ENCODE results near the gene LRRC32. TPM values are rescaled to one million over a fixed set of nuclear protein-coding genes. Genes with fewer than 3 reads are reported as not detected.
A peak's percentile ranks its signal among the peaks of the same experiment; 100 is the strongest.

Gene LRRC32
- total and polyA plus RNA-seq, 2 of the 4 experiments (the other 2 are of a cell fraction) = 5.2 to 13.7 TPM

- intact Hi-C loops (cut with micrococcal nuclease) (no loop called here), in situ Hi-C loops (cut with MboI; ENCODE audit: low sequenced_read_pairs) (no loop called here), dilution Hi-C loops (cut with HindIII; ENCODE audit: low sequenced_read_pairs, unreplicated experiment) (no loop called here)
- peak overlapping the region; percentile 89 for H3K14ac ChIP-seq (replicated peaks; ENCODE audit: low read depth, low read length)
- peaks cover 20% of the 10 kb centered on the region; the same call in 1 of the 2 replicates for H3K9me1 ChIP-seq (ENCODE audit: insufficient read depth, low read length)
- peak; percentile 54 for ATAC-seq (ENCODE audit: low read depth)
- H3K27ac ChIP-seq (ENCODE audit: insufficient read depth, low read length) = peak overlapping the region; percentile 40; the same call in 1 of the 2 replicates
- no peaks in the 10 kb centered on the region for H3K27me3 ChIP-seq (ENCODE audit: control insufficient read depth, insufficient read depth, low read length)
- peak overlapping the region; percentile 89 for H2AFZ ChIP-seq (replicated peaks; ENCODE audit: low read length, poor library complexity)
- POLR2A ChIA-PET (ENCODE audit: unreplicated experiment) = no interaction called here
- H2BK15ac ChIP-seq (ENCODE audit: low read depth, low read length) = peak overlapping the region; percentile 96; the same call in 2 of the 3 replicates
- H2AK9ac ChIP-seq (replicated peaks; ENCODE audit: low read depth, low read length, poor library complexity) = peak overlapping the region; percentile 47
- H3K4me3 ChIP-seq (ENCODE audit: insufficient read depth, low read depth, low read length) = no peak overlapping the region
- TF ChIP-seq RFX5 (IDR thresholded peaks at IDR 0.05; ENCODE audit: low read depth, low read length) (no peak), BHLHE40 (IDR thresholded peaks at IDR 0.05; ENCODE audit: low read depth, low read length) (no peak), MAFK (IDR thresholded peaks at IDR 0.05; ENCODE audit: low read depth, low read length) (no peak), NFE2L2 (IDR thresholded peaks at IDR 0.05; ENCODE audit: low read depth, low read length) (no peak), CEBPB (IDR thresholded peaks at IDR 0.05; ENCODE audit: low read depth, low read length) (no peak), RCOR1 (IDR thresholded peaks at IDR 0.05; ENCODE audit: insufficient replicate concordance, low read length) (no peak), FOS (IDR thresholded peaks at IDR 0.05; ENCODE audit: low read depth, low read length) (no peak), RAD21 (IDR thresholded peaks at IDR 0.05; ENCODE audit: low read length) (no peak), MXI1 (IDR thresholded peaks at IDR 0.05; ENCODE audit: borderline replicate concordance, low read depth, low read length) (no peak), SMC3 (IDR thresholded peaks at IDR 0.05; ENCODE audit: low read depth, low read length) (no peak), POLR2A (IDR thresholded peaks at IDR 0.05; ENCODE audit: low read depth, low read length) (no peak), ELK1 (IDR thresholded peaks at IDR 0.05; ENCODE audit: borderline replicate concordance, low read depth, low read length) (no peak), MAZ (IDR thresholded peaks at IDR 0.05; ENCODE audit: borderline replicate concordance, low read depth, low read length) (no peak), CHD1 (IDR thresholded peaks at IDR 0.05; ENCODE audit: low read depth, low read length) (no peak)
- TF ChIP-seq, protein P1, sequence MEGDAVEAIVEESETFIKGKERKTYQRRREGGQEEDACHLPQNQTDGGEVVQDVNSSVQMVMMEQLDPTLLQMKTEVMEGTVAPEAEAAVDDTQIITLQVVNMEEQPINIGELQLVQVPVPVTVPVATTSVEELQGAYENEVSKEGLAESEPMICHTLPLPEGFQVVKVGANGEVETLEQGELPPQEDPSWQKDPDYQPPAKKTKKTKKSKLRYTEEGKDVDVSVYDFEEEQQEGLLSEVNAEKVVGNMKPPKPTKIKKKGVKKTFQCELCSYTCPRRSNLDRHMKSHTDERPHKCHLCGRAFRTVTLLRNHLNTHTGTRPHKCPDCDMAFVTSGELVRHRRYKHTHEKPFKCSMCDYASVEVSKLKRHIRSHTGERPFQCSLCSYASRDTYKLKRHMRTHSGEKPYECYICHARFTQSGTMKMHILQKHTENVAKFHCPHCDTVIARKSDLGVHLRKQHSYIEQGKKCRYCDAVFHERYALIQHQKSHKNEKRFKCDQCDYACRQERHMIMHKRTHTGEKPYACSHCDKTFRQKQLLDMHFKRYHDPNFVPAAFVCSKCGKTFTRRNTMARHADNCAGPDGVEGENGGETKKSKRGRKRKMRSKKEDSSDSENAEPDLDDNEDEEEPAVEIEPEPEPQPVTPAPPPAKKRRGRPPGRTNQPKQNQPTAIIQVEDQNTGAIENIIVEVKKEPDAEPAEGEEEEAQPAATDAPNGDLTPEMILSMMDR (conservative IDR thresholded peaks at IDR 0.05; ENCODE audit: low read depth, low read length) = no peak
- TF ChIP-seq, protein P2, sequence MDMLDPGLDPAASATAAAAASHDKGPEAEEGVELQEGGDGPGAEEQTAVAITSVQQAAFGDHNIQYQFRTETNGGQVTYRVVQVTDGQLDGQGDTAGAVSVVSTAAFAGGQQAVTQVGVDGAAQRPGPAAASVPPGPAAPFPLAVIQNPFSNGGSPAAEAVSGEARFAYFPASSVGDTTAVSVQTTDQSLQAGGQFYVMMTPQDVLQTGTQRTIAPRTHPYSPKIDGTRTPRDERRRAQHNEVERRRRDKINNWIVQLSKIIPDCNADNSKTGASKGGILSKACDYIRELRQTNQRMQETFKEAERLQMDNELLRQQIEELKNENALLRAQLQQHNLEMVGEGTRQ (IDR thresholded peaks at IDR 0.05; ENCODE audit: low read depth, low read length) = no peak
- CTCF ChIA-PET = interaction anchor here (0.6 kb wide), 1 partner anchor 1045 kb away, joined by 9 read pairs; no protein-coding TSS in a partner anchor
- H3K36me3 ChIP-seq (ENCODE audit: control insufficient read depth, insufficient read depth, low read length) = no peaks in the 10 kb centered on the region
- peak; percentile 33 for DNase-seq
- no peak overlapping the region; the same call in 1 of the 2 replicates for H3K4me2 ChIP-seq (ENCODE audit: low read depth, low read length)
- H4K8ac ChIP-seq (ENCODE audit: low read depth in 2 of 2, low read length in 2 of 2) = peak overlapping the region; percentile 86 to 88; a peak in 3 of 4 replicates
- peak overlapping the region; percentile 82 for H3K18ac ChIP-seq (ENCODE audit: low read depth, low read length)
- no peaks in the 10 kb centered on the region for H3K79me1 ChIP-seq (ENCODE audit: low read depth in 1 of 2, low read length in 2 of 2)
- H2BK20ac ChIP-seq (ENCODE audit: low read depth, low read length) = peak overlapping the region; percentile 78; the same call in 1 of the 2 replicates
- peak overlapping the region; percentile 91 for H2AK5ac ChIP-seq (ENCODE audit: low read depth, low read length)
- peak overlapping the region; percentile 46 for H2BK5ac ChIP-seq (ENCODE audit: low read depth, low read length, poor library complexity, severe bottlenecking)
- H4K91ac ChIP-seq (ENCODE audit: insufficient read depth, low read depth, low read length) = peak overlapping the region; percentile 83
- H4K20me1 ChIP-seq (ENCODE audit: insufficient read depth, low read length) = no peaks in the 10 kb centered on the region
- peak overlapping the region; percentile 84; the same call in 1 of the 2 replicates for H2BK120ac ChIP-seq (ENCODE audit: low read depth, low read length)
- H3K9me3 ChIP-seq (ENCODE audit: control insufficient read depth, insufficient read depth, low read length) = peaks cover 6% of the 10 kb centered on the region
- peak overlapping the region; percentile 55 for H3K4ac ChIP-seq (ENCODE audit: low read depth, low read length)
- no peak overlapping the region for H3K56ac ChIP-seq (ENCODE audit: extremely low read depth, insufficient read depth, low read length)
- peaks cover 19% of the 10 kb centered on the region for H3K4me1 ChIP-seq (ENCODE audit: control insufficient read depth, insufficient read depth, low read length)
- WGBS, 2 experiments (ENCODE audit: extremely low coverage in 2 of 2, insufficient read length in 1 of 2) = 67% methylated on average over 1 of the region's 7 CpGs; no CpG with 5 or more reads in 1 of the 2 experiments
- no TSS peak for BruUV-seq (replicated peaks)
- H3K23ac ChIP-seq (ENCODE audit: low read depth, low read length) = peak overlapping the region; percentile 64; the same call in 1 of the 2 replicates
- no peak overlapping the region for H3K9ac ChIP-seq (ENCODE audit: low read depth, low read length)
- H4K5ac ChIP-seq (ENCODE audit: low read depth, low read length) = peak overlapping the region; percentile 86
These were observed 48.7 kb downstream of the LRRC32 start for GRCh38 chr11:76621868-76622267.

Measured in IMR-90 (cell line).